Globus pallidus (tissue), 1 donor: ENCODE results near the gene FAM72A.
"Not testable (repeated sequence)": the region's sequence is repeated elsewhere in the genome, so short reads cannot be mapped to it uniquely, and the experiment has no call there.

Experiments used
- DNase-seq: peaks from one replicate; pipeline ENCODE4 v3.0.0-alpha.2; 2015; ENCODE audit warnings: low spot score

FAM72A gene

DNA sequence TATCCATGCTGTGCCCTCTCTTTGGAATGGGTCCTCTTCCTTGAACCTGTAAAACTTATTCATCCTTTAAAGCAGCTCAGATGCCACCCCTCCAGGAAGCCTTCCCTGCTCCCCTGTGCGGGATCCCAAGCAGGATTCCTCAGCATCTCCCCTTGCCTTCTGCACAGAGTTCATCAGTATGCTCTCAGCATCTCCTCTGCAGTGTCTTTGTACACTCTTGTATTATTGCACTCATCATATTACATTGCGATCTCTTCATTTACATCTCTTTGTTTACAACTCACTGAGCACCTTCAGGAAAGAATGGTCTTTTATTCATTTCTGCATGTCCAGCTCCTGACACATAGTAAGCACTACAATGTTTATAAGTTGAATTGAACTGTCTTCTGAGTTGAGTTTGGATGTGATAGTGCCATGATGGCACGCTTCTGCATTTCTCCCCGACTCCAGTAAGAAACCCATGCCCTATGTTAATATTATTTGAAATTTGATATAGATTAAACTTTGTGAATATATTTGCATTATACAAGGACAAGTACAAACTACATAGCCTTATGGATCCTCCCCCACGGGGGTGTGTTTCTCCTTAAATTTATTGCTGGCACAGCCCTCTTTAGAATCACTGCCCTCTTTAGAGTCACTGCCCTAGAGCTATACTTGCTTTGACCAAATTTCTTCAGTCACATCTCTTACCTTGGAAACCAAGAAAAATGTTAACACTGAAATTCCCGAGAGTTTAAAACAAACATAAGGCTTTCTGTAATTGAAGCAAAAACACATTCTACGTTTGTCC lies 13.2 kb upstream of the FAM72A start:
- DNase-seq: not testable (repeated sequence)

DNA sequence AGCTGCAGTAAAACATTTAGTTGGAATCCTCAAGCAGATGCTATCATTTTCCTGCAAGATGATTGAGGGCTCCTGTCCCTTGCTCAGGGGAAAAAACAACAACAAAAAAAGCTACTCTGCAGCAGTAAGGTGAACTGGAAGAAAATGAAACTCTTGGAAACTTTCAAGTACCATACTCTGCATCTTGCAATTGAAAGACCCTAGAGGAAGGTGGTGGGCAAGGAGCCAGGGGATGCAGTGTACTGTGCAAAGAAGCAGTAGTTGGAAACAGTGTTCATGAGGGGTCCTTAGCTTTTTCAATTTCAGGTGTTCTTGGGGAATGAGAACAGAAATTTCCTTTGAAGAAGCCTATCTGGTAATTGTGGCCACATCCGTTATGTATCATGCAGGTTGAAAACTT lies 8.2 kb upstream of the FAM72A start:
- not testable (repeated sequence) for DNase-seq

GRCh38 chr1:206205569-206205968 lies 2.9 kb upstream of the FAM72A start:
- not testable (repeated sequence) for DNase-seq

- peak; percentile 11 for DNase-seq
Measured at GRCh38 chr1:206204871-206205270, 2.2 kb upstream of the FAM72A start.

DNA sequence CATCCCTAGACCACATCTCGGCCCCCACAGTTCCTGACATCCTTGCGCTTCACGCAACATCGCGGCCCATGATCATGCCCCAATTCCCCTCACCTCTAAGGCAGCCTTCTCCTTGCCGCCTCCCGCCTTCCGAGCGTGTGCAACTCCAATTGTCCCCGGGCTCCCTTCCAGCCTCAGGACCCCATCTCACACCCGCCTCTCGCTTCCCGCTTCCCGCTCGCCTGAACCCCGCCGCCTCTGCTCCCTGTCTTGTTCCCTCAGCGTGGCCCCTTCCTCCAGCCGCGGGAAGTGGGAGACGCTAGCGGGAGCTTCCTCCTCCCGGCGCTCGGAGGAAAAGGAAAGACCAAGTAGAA lies 1.5 kb upstream of the FAM72A start:
- not testable (repeated sequence) for DNase-seq

DNA sequence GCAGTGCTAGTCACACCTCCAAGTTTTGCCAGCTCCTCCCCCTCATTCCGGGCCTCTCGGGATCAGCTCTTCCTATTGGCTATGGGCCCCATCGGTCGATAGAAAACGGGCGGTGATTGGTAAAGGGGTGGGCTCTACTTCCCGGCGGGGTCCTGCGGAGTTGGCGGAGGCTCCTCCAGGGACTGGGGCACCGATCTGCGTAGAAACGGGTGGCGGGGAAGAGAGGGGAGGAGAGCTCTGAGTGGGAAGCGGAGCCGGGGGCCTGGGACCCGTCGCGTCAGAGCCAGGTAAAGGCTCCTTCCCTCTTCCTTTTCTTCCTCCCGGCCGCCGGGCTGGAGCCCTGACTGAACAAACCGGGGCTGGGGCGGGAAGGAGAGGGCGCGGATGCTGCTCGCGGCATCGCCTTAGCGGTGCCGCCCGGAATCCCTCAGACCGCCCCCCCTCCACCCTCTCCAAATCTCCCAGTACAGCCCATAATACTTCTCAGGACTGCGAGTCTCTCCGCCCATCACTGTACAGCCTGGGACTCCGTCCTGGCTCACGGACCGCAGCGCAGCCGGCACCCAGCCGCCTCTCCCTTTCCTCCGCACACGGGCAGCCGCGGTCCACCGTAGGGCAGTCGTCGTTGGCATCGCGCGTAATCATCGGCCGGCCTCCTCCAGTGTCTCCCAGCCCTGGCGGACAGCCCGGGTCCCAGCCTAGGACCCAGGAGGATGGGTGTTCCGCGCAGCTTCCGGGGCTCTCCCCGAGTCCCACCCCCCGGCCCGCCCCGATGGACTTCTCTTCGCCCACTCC lies 922 bp upstream of the FAM72A start, which contains the start of gene SRGAP2:
SRGAP2 (plus strand) TSS at position 178 of the 795 bp plus-strand sequence. CDS start 2,430 bp downstream, outside the sequence.
- DNase-seq: peak; percentile 55

GRCh38 chr1:206196748-206197424 lies 5.8 kb downstream of the FAM72A start:
- DNase-seq: not testable (repeated sequence)

DNA sequence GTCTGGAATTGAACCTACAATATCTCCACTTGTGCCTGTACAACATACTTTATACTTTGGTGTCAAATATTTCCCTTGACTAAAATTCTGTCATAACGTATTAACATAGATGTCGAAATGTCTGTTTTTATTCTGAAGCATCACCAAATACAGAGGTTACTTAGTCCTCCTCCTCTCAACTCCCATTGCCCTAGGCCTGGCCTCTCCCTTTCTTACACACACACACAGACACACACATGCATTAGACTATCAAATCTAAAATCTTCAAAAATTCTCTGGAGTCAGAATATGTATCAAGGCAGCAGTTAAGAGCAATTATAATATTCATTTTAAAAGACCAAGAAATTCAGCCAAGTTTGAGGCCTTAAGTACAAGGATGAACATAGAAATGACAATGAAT lies 7.5 kb downstream of the FAM72A start:
- DNase-seq: not testable (repeated sequence)

- DNase-seq: not testable (repeated sequence)
Measured at GRCh38 chr1:206186826-206187225, 15.8 kb downstream of the FAM72A start.

DNA sequence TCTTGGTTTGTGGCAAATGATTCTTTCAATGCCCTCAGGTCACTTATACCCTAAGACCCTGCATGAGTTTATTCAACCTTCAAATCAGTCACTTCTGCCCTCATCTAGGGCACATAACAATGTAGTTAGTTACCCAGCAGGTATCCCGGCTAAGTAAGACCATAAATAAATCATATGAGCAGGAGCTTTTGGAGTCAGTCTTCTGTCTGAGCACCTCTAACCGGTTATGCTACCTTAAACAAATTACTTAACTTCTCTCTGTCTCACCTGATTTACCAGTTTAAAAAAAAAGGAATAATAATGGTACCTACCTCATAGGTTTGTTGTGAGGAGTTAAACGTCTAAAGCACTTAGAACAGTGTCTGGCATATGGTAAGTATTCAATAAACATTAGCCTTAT lies 16.9 kb downstream of the FAM72A start:
- not testable (repeated sequence) for DNase-seq

DNA sequence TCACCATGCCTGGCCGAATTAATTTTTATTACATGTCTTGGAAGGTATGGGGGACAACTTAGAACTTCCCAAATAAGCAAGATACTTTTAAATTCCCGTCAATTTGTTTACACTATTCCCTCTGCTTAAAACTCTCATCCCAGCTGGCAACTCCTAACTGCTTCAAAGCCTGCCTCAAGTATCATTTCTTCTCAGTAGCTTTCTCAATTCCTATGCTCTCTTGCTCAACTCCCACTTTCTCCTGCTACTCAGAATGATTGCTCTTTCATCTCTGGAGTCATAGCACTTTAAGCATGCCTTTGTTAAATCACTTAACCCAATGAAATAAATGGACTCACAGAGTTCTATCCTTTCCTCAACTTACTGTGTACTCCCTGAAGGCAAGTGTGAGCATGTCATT lies 18.9 kb downstream of the FAM72A start:
- not testable (repeated sequence) for DNase-seq

GRCh38 chr1:206182368-206183317 lies 20.0 kb downstream of the FAM72A start:
- DNase-seq: not testable (repeated sequence)

- DNase-seq: not testable (repeated sequence)
Measured at GRCh38 chr1:206179666-206180065, 23.0 kb downstream of the FAM72A start.

DNA sequence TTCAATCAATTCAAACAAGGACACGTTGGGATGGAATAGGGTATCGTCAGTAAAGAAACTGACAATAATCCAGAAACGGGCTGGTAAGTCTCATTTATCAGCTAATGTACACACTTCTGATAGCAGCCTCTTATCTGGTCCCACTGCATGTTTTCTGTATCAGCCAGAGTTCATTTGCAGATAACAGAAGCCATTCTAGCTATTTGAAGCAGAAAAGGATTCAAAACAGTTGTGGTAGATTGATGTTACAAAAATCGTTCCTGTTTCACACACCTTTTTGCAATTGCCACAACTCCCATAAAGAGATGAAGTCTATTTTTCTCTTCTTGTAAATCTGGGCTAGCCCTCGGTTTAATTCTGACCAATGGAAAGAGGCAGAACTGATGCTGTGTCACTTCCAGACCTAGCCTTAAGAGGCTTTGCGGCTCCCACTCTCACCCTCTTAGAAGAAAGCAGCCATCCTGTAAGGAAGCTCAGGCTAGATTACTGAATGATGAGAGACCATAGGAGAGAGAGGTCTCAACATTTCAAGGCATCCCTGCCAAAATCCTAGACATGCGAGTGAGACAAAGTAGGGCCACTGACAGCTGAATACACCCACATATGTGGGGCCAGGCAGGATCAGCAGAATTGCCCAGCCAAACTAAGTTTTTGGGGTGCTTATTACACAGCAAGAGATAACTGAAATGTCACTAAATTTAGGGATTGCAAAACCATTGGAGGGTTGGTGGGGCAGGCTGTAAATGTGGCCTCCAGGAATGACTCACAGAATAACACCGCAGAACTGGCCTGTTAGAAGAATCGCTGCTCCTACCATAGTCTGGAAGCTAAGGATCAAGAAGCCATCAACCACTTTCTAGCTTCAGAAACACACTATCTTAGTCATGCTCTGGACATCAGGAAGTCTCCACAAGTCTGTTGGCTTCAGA lies 24.3 kb downstream of the FAM72A start:
- not testable (repeated sequence) for DNase-seq

- DNase-seq: not testable (repeated sequence)
Measured at GRCh38 chr1:206176114-206176502, 26.5 kb downstream of the FAM72A start.

DNA sequence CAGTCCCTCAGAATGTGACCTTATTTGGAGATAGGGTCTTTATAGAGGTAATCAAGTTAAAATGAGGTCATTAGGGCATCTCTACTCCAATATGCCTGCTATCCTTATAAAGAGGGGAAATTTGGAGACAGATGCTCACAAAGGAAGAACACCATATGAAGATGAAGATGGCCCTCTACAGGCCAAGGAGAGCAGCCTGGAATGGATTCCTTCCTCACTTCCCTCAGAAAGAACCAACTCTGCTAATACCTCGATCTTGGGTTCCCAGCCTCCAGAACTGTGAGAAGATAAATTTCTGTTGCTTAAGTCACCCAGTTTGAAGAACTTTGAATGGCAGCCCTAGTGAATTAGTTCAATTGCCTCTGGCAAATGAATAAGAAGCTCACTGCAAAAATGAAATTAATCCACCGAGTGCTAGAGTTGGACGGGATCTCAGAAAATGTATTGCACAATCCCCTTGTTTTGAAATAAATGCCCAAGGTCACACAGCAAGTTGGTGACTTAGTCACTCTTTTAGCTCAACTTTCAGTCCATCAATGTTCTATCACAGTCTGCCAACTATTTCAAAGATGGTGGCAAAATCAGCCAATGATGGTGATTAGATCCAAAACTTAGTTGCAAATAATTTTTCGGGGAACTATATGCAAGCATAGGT lies 27.1 kb downstream of the FAM72A start:
- DNase-seq: not testable (repeated sequence)

DNA sequence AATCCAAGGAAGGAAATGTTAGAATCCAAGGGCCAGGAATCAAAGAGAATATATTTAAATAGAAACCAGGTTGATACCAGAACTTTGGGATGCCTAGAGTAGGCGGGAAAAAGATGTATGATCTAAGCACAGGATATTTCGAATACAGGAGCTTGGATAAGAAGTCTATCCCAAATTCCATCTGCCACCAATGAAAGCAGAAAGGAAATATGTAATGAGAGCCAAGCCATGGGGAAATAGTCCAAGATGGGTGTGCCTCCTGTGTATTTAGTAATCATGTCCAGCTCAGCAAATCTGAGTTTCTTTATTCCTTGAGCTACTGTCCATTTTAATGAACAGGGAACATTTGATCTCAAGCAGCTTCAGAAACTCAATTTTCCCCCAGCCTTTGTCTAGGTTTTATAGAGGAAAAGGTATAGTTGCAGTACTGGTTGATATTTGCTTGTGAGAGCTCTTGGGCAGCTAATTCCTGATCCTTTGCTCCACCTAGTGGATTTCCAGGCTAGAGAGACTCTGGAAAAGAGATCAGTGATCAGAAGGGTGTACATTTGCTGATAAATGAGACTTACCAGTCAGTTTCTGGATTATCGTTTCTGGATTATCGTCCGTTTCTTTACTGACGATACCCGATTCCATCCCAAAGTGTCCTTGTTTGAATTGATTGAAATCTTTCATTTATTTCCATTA lies 28.3 kb downstream of the FAM72A start:
- DNase-seq: peak; percentile 20

DNA sequence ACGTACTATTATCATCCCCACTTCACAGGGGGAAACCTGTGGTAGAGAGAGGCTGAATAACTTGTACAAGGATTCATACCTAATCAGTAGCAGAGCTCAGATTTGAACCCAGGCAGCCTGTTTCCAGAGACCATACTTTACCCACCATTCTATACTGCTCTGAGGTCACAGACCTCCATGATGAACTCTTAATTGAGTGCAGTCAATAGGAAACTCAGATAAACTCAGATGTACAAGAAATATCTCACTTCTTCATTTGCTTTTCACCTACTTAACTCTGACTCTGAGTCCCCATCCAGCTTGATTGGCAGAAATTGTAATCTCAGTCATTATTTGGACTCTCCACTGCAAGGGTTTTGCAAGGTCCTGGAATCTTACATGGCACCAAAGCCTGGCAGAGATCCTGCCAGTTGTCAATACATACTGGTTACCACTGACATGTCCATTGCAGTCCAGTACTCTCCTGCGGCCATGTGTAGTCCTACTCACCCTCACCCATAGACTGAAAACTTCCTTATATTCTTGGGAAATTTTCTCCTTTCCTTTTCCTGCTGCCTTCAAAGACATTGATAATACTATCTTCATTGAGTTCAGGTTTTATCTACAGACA lies 29.4 kb downstream of the FAM72A start:
- not testable (repeated sequence) for DNase-seq

- DNase-seq: not testable (repeated sequence)
Measured at GRCh38 chr1:206169794-206170193, 32.8 kb downstream of the FAM72A start.
